Measurements from ENCODE around the gene TUBB. TPM values are rescaled to one million over a fixed set of nuclear protein-coding genes. Genes with fewer than 3 reads are reported as not detected.

TUBB gene
- total RNA-seq, 1 experiment from 2014 or later = 1,719 TPM

DNA sequence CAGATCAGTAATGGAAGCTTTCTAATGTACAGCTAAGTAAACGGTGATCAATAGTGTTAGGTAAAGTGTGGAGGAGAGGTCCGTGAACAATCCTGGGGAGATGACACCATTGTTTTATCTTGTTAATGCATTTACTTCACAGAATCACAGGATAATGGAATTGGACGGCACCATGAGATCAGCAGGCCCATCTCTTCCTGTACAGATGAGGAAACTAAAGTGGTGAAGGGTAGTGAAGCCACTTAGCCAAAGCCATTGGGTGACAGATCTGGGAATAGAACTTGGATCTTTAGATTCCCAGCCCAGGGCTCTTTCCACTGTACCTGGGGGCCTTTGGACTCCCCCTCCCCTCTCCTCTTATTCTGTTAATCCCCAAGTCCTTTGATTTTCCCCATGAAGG lies 50.4 kb downstream of the TUBB start:
- no peak overlapping the region for H3K4ac ChIP-seq (ENCODE audit: low read depth, low read length)
- peaks cover 21% of the 10 kb centered on the region; the same call in 1 of the 2 replicates for H3K4me1 ChIP-seq (ENCODE audit: insufficient read depth, low read length)
- H3K79me2 ChIP-seq (ENCODE audit: insufficient read depth, low read length) = no peaks in the 10 kb centered on the region
- TF ChIP-seq, protein P1, sequence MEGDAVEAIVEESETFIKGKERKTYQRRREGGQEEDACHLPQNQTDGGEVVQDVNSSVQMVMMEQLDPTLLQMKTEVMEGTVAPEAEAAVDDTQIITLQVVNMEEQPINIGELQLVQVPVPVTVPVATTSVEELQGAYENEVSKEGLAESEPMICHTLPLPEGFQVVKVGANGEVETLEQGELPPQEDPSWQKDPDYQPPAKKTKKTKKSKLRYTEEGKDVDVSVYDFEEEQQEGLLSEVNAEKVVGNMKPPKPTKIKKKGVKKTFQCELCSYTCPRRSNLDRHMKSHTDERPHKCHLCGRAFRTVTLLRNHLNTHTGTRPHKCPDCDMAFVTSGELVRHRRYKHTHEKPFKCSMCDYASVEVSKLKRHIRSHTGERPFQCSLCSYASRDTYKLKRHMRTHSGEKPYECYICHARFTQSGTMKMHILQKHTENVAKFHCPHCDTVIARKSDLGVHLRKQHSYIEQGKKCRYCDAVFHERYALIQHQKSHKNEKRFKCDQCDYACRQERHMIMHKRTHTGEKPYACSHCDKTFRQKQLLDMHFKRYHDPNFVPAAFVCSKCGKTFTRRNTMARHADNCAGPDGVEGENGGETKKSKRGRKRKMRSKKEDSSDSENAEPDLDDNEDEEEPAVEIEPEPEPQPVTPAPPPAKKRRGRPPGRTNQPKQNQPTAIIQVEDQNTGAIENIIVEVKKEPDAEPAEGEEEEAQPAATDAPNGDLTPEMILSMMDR (conservative IDR thresholded peaks at IDR 0.05) = no peak
- no peak overlapping the region for H3K56ac ChIP-seq (ENCODE audit: insufficient read length, low read depth, low read length)
- H3K27ac ChIP-seq (ENCODE audit: insufficient read length, low read depth, low read length) = no peak overlapping the region
- no peak overlapping the region for H3K4me2 ChIP-seq (ENCODE audit: insufficient read depth, insufficient read length, low read length)
- no peak overlapping the region for H3K18ac ChIP-seq (ENCODE audit: insufficient read length, low read depth, low read length)
- no peak for DNase-seq
- no peak overlapping the region for H2BK12ac ChIP-seq (ENCODE audit: insufficient read length, low read depth, low read length)
- no peak overlapping the region for H2BK15ac ChIP-seq (ENCODE audit: low read depth, low read length)
- H3K27ac Mint-ChIP-seq = 0 out of 7 replicates have a peak overlapping the region, but pooled peaks of 1 of the 3 experiments have one; percentile 6
- H3T11ph ChIP-seq (ENCODE audit: low read length) = no peak overlapping the region
- H2BK5ac ChIP-seq (ENCODE audit: insufficient read length, low read length) = no peak overlapping the region
- no peak overlapping the region for H3K4me3 Mint-ChIP-seq
- no peak overlapping the region for H2AK5ac ChIP-seq (ENCODE audit: insufficient read length, low read length)
- H3K9me3 ChIP-seq (ENCODE audit: control insufficient read depth, low read depth, low read length) = no peaks in the 10 kb centered on the region
- H3K36me3 Mint-ChIP-seq (ENCODE audit: insufficient read depth in 1 of 3, low read depth in 3 of 3) = peaks cover 0 to 1% (median 0%) of the 10 kb centered on the region in 3 experiments; a peak in 1 of 7 replicates
- H4K91ac ChIP-seq (ENCODE audit: insufficient read length, low read depth, low read length) = no peak overlapping the region
- no peaks in the 10 kb centered on the region for H3K27me3 ChIP-seq (ENCODE audit: insufficient read depth, low read length)
- no peaks in the 10 kb centered on the region for H3K79me1 ChIP-seq (ENCODE audit: insufficient read depth, low read depth, low read length, poor library complexity, severe bottlenecking)
- no peaks in the 10 kb centered on the region for H4K20me1 ChIP-seq (ENCODE audit: control insufficient read depth, insufficient read depth, insufficient read length)
- H2BK120ac ChIP-seq (ENCODE audit: low read depth, low read length, poor library complexity, severe bottlenecking) = no peak overlapping the region
- H3K9ac ChIP-seq (ENCODE audit: extremely low read depth, insufficient read length, low read length) = no peak overlapping the region
- H4K5ac ChIP-seq (ENCODE audit: insufficient read length, low read depth, low read length) = no peak overlapping the region
- no peak overlapping the region for H4K8ac ChIP-seq (replicated peaks; ENCODE audit: insufficient read length, low read depth, low read length)
- no peaks in the 10 kb centered on the region; the same call in 1 of the 2 replicates for H3K27me3 Mint-ChIP-seq (ENCODE audit: low read depth)
- peaks cover 41 to 49% of the 10 kb centered on the region in 2 experiments for H3K4me1 Mint-ChIP-seq
- no CpG with 5 or more reads among the region's 3 CpGs for WGBS (ENCODE audit: extremely low coverage, insufficient read length, low lambda C conversion rate)
- no peak overlapping the region for H3K23ac ChIP-seq (ENCODE audit: insufficient read length, low read depth, low read length)
- H3K23me2 ChIP-seq (ENCODE audit: insufficient read length, low read depth, low read length, poor library complexity, severe bottlenecking) = no peaks in the 10 kb centered on the region
- no peaks in the 10 kb centered on the region for H3K9me3 Mint-ChIP-seq
- no peak overlapping the region for H2BK20ac ChIP-seq (ENCODE audit: low read depth, low read length, poor library complexity, severe bottlenecking)
- no peak overlapping the region for H2AFZ ChIP-seq (ENCODE audit: low read length)
- no peak overlapping the region for H3K14ac ChIP-seq (ENCODE audit: insufficient read depth, low read length)
